SK-N-MC (cell line): ENCODE measurements around the gene UMOD.

Source experiments
- EZH2 ChIP-seq: fragments of 200-600 bp; sonication (generic); IDR thresholded peaks from one replicate; pipeline ENCODE4 v1.6.1; 2017; ENCODE audit warnings: antibody characterized with exemption
- FOXP2 ChIP-seq: optimal IDR thresholded peaks from 2 replicates; pipeline ENCODE3; 2011; ENCODE audit warnings: mild to moderate bottlenecking, moderate library complexity; ENCODE audit not compliant: insufficient read depth; ENCODE audit errors: extremely low read length, control extremely low read depth
- POLR2AphosphoS5 ChIP-seq: IDR thresholded peaks from 2 replicates; pipeline ENCODE4 v1.6.1; 2012; ENCODE audit warnings: mild to moderate bottlenecking, low read depth, low read length, borderline replicate concordance

- TF ChIP-seq EZH2 (no peak), POLR2AphosphoS5 (no peak), FOXP2 (no peak)
Measured at GRCh38 chr16:20398603-20399002, 46.1 kb upstream of the UMOD start.
